Measurements from ENCODE around the gene GLO1.

GLO1 gene

GRCh38 chr6:38702558-38703397 is at the start of gene GLO1:
GLO1 (minus strand) TSS chr6:38703145; CDS start chr6:38703054, 91 bp downstream.
- DNase-seq (ENCODE audit: low spot score) = peak; percentile 99

GRCh38 chr6:38750968-38751615 is 48.1 kb upstream of the GLO1 start:
- no peak for DNase-seq (ENCODE audit: low spot score)

- no peak for DNase-seq (ENCODE audit: low spot score)
Observed at GRCh38 chr6:38749473-38749872, 46.5 kb upstream of the GLO1 start.

GRCh38 chr6:38739532-38739931 is 36.6 kb upstream of the GLO1 start:
- no peak for DNase-seq (ENCODE audit: low spot score)

GRCh38 chr6:38738261-38738660 is 35.3 kb upstream of the GLO1 start:
- no peak for DNase-seq (ENCODE audit: low spot score)

- no peak for DNase-seq (ENCODE audit: low spot score)
Observed at GRCh38 chr6:38736951-38737350, 34.0 kb upstream of the GLO1 start.

- peak; percentile 13 for DNase-seq (ENCODE audit: low spot score)
Observed at GRCh38 chr6:38730140-38730862, 27.4 kb upstream of the GLO1 start.

- no peak for DNase-seq (ENCODE audit: low spot score)
Observed at GRCh38 chr6:38728203-38728602, 25.3 kb upstream of the GLO1 start.

GRCh38 chr6:38725414-38726183 is 22.7 kb upstream of the GLO1 start:
- no peak for DNase-seq (ENCODE audit: low spot score)

- DNase-seq (ENCODE audit: low spot score) = no peak
Observed at GRCh38 chr6:38724343-38724742, 21.4 kb upstream of the GLO1 start.

- no peak for DNase-seq (ENCODE audit: low spot score)
Observed at GRCh38 chr6:38723783-38724182, 20.8 kb upstream of the GLO1 start.

GRCh38 chr6:38722727-38723334 is 19.9 kb upstream of the GLO1 start:
- no peak for DNase-seq (ENCODE audit: low spot score)

- no peak for DNase-seq (ENCODE audit: low spot score)
Observed at GRCh38 chr6:38722038-38722437, 19.1 kb upstream of the GLO1 start.

- no peak for DNase-seq (ENCODE audit: low spot score)
Observed at GRCh38 chr6:38720295-38720694, 17.4 kb upstream of the GLO1 start.

- DNase-seq (ENCODE audit: low spot score) = no peak
Observed at GRCh38 chr6:38719358-38719757, 16.4 kb upstream of the GLO1 start.

- DNase-seq (ENCODE audit: low spot score) = no peak
Observed at GRCh38 chr6:38716825-38717224, 13.9 kb upstream of the GLO1 start.

GRCh38 chr6:38715016-38715689 is 12.2 kb upstream of the GLO1 start, which contains the start of gene DNAH8:
DNAH8 (plus strand) TSS chr6:38715311; CDS start chr6:38722810, 7,499 bp downstream.
- DNase-seq (ENCODE audit: low spot score) = no peak

GRCh38 chr6:38714239-38715015 is 11.5 kb upstream of the GLO1 start:
- no peak for DNase-seq (ENCODE audit: low spot score)

- DNase-seq (ENCODE audit: low spot score) = no peak
Observed at GRCh38 chr6:38713812-38714211, 10.9 kb upstream of the GLO1 start.

- DNase-seq (ENCODE audit: low spot score) = no peak
Observed at GRCh38 chr6:38708496-38708895, 5.6 kb upstream of the GLO1 start.

All from Ammon's horn (tissue), 1 donor.